SK-N-SH (cell line): ENCODE data around the gene KLHL30. TPM values are rescaled to one million over a fixed set of nuclear protein-coding genes. Genes with fewer than 3 reads are reported as not detected.

Experiments
- CTCF ChIA-PET: fragments of 300-600, 350-600 bp; formaldehyde crosslinking; extraction: SDS; loops from one replicate; lab custom pipeline; 2021; lab: Yijun Ruan, JAX
- POLR2A ChIA-PET: fragments of 350-600 bp; sonication (Branson Sonifier 250); formaldehyde crosslinking; extraction: SDS; loops from one replicate; lab custom pipeline; 2020; ENCODE audit warnings: antibody characterized with exemption, inconsistent platforms; lab: Yijun Ruan, JAX
- DNase-seq: peaks from one replicate; pipeline ENCODE4 v3.0.0; 2012
- H2AFZ ChIP-seq: fragments of 200-600 bp; sonication (generic); 2 replicates; pipeline ENCODE4 v1.8.1; 2016; ENCODE audit warnings: antibody characterized with exemption, mild to moderate bottlenecking, low read depth
- H3F3A ChIP-seq: fragments of 200-600 bp; sonication (generic); replicated peaks from 2 replicates; pipeline ENCODE3; 2016; ENCODE audit warnings: antibody characterized with exemption, mild to moderate bottlenecking; ENCODE audit not compliant: insufficient read depth
- H3K27ac ChIP-seq, 2 experiments: fragments of 200-500 bp in 1 of 2; fragments of 200-600 bp in 1 of 2; sonication (Bioruptor generic) in 1 of 2; sonication (generic), shearing (Covaris generic) in 1 of 2; 2 replicates each; pipeline versions ENCODE4 v1.5.1 to v1.6.1; 2014 to 2016; ENCODE audit warnings: low read depth in 2 of 2, inconsistent platforms in 1 of 2, low read length in 1 of 2, mild to moderate bottlenecking in 1 of 2, mixed read lengths in 1 of 2
- H3K27me3 ChIP-seq: fragments of 200-600 bp; sonication (generic), shearing (Covaris generic); 2 replicates; pipeline ENCODE4 v1.6.1; 2016; ENCODE audit warnings: mixed run types; ENCODE audit not compliant: insufficient read depth
- H3K36me3 ChIP-seq, 2 experiments: fragments of 200-500 bp in 1 of 2; fragments of 200-600 bp in 1 of 2; sonication (Bioruptor generic) in 1 of 2; sonication (generic) in 1 of 2; replicated peaks in 1 of 2; 2 replicates each; pipeline versions ENCODE3 to v1.5.1; 2014 to 2016; ENCODE audit warnings: low read length in 1 of 2, mild to moderate bottlenecking in 1 of 2; ENCODE audit not compliant: insufficient read depth in 2 of 2, control insufficient read depth in 1 of 2
- H3K4me1 ChIP-seq, 2 experiments: fragments of 200-500 bp in 1 of 2; fragments of 200-600 bp in 1 of 2; sonication (Bioruptor generic) in 1 of 2; sonication (generic), shearing (Covaris generic) in 1 of 2; 2 replicates each; pipeline versions ENCODE4 v1.5.1 to v1.6.1; 2014 to 2016; ENCODE audit warnings: low read depth in 1 of 2, low read length in 1 of 2, mixed run types in 1 of 2; ENCODE audit not compliant: insufficient read depth in 2 of 2, control insufficient read depth in 1 of 2
- H3K4me2 ChIP-seq: fragments of 200-600 bp; sonication (generic), shearing (Covaris generic); 2 replicates; pipeline ENCODE4 v1.6.1; 2017; ENCODE audit warnings: mixed run types
- H3K4me3 ChIP-seq, 2 experiments: fragments of 200-500 bp in 1 of 2; fragments of 200-600 bp in 1 of 2; sonication (Bioruptor generic) in 1 of 2; sonication (generic), shearing (Covaris generic) in 1 of 2; 2 replicates each; pipeline versions ENCODE4 v1.5.1 to v1.8.1; 2014 to 2016; ENCODE audit warnings: low read depth in 2 of 2, inconsistent platforms in 1 of 2, low read length in 1 of 2, mild to moderate bottlenecking in 1 of 2, mixed read lengths in 1 of 2, moderate library complexity in 1 of 2
- H3K79me2 ChIP-seq: fragments of 200-600 bp; sonication (generic); 2 replicates; pipeline ENCODE4 v1.8.1; 2017; ENCODE audit warnings: mild to moderate bottlenecking; ENCODE audit not compliant: insufficient read depth
- H3K9ac ChIP-seq: fragments of 200-600 bp; sonication (generic); 2 replicates; pipeline ENCODE4 v1.6.1; 2017; ENCODE audit warnings: mixed run types
- H3K9me2 ChIP-seq: fragments of 200-600 bp; sonication (generic); 2 replicates; pipeline ENCODE4 v1.6.1; 2017; ENCODE audit warnings: mixed run types
- H3K9me3 ChIP-seq: fragments of 200-600 bp; sonication (generic); 2 replicates; pipeline ENCODE4 v1.6.1; 2017; ENCODE audit warnings: mixed run types, mild to moderate bottlenecking, moderate library complexity
- H4K20me1 ChIP-seq: fragments of 200-600 bp; sonication (generic); 2 replicates; pipeline ENCODE4 v1.6.1; 2017; ENCODE audit warnings: mild to moderate bottlenecking, mixed run types; ENCODE audit not compliant: insufficient read depth
- FOXJ3 ChIP-seq: sonication (generic); formaldehyde crosslinking; IDR thresholded peaks from 2 replicates; pipeline ENCODE4 v1.5.1; 2020; ENCODE audit warnings: mild to moderate bottlenecking, missing genetic modification reagents
- FOXM1 ChIP-seq: IDR thresholded peaks from 2 replicates; pipeline ENCODE4 v1.4.0; 2012; ENCODE audit warnings: low read depth, mild to moderate bottlenecking
- JUND ChIP-seq: IDR thresholded peaks from 2 replicates; pipeline ENCODE4 v1.4.0; 2012
- MEF2A ChIP-seq: IDR thresholded peaks from 2 replicates; pipeline ENCODE4 v1.4.0; 2012; ENCODE audit warnings: low read depth, borderline replicate concordance
- MXI1 ChIP-seq: IDR thresholded peaks from 2 replicates; pipeline ENCODE4 v1.6.1; 2012; ENCODE audit warnings: mild to moderate bottlenecking, low read depth, low read length, improper control_type of control experiment
- NFIC ChIP-seq: IDR thresholded peaks from 2 replicates; pipeline ENCODE4 v1.4.0; 2012; ENCODE audit warnings: borderline replicate concordance
- NRF1 ChIP-seq: IDR thresholded peaks from 2 replicates; pipeline ENCODE4 v1.6.1; 2012; ENCODE audit warnings: low read depth, mild to moderate bottlenecking, low read length
- POLR2AphosphoS5 ChIP-seq: IDR thresholded peaks from 2 replicates; pipeline ENCODE4 v1.6.1; 2012; ENCODE audit warnings: low read depth, low read length
- RXRA ChIP-seq: IDR thresholded peaks from 2 replicates; pipeline ENCODE4 v1.4.0; 2012; ENCODE audit warnings: low read depth, mild to moderate bottlenecking, borderline replicate concordance
- SIN3A ChIP-seq: IDR thresholded peaks from 2 replicates; pipeline ENCODE4 v1.6.1; 2012; ENCODE audit warnings: low read depth, mild to moderate bottlenecking, low read length, moderate library complexity, borderline replicate concordance
- TCF12 ChIP-seq: IDR thresholded peaks from 2 replicates; pipeline ENCODE4 v1.4.0; 2012
- TEAD4 ChIP-seq: IDR thresholded peaks from 2 replicates; pipeline ENCODE4 v1.4.0; 2012; ENCODE audit warnings: mild to moderate bottlenecking, borderline replicate concordance; ENCODE audit not compliant: insufficient read depth
- YY1 ChIP-seq: IDR thresholded peaks from 2 replicates; pipeline ENCODE4 v1.4.0; 2012; ENCODE audit warnings: low read depth, mild to moderate bottlenecking
- WGBS: methylation state at CpG from one replicate; pipeline ENCODE4 v1.1.6; 2017; ENCODE audit warnings: low lambda C conversion rate; 5-methylcytosine and 5-hydroxymethylcytosine counted together
- polyA plus RNA-seq, 3 experiments: library from polyadenylated mRNA; depleted of rRNA; stranded (reverse); fragments of >200 nt; gene quantifications; 2 replicates each; pipeline ENCODE4 v1.2.3, GENCODE V29; 2012
- TF ChIP-seq, protein P1 (sequence below): IDR thresholded peaks from 2 replicates; pipeline ENCODE4 v1.6.1; 2012; ENCODE audit warnings: mild to moderate bottlenecking, low read depth, low read length, moderate library complexity

KLHL30 gene
- polyA plus RNA-seq, 1 of the 3 experiments (the other 2 are of a cell fraction), result not detected

GRCh38 chr2:238129166-238130010 lies 9.1 kb upstream of the KLHL30 start:
- DNase-seq, result no peak
- Histone ChIP-seq H3K9me3 (no peaks in the 10 kb centered on the region), H3K79me2 (no peaks in the 10 kb centered on the region), H3F3A (no peaks in the 10 kb centered on the region), H3K9me2 (no peaks in the 10 kb centered on the region), H4K20me1 (no peaks in the 10 kb centered on the region), H3K27me3 (no peaks in the 10 kb centered on the region), H3K9ac (no peak overlapping the region), H3K4me2 (no peak overlapping the region), H2AFZ (no peak overlapping the region), H3K4me1 (no peaks in the 10 kb centered on the region; a peak in 1 of 4 replicates), H3K27ac (no peak overlapping the region), H3K36me3 (no peaks in the 10 kb centered on the region), H3K4me3 (no peak overlapping the region)
- ChIA-PET POLR2A (no interaction called here), CTCF (no interaction called here)
- no peak for TF ChIP-seq NRF1
- TF ChIP-seq TCF12, result no peak
- no peak for TF ChIP-seq YY1
- 77% methylated on average over 19 of the region's 22 CpGs for WGBS

- Histone ChIP-seq H2AFZ (no peak overlapping the region), H3F3A (no peaks in the 10 kb centered on the region), H3K4me1 (no peaks in the 10 kb centered on the region; a peak in 1 of 4 replicates), H3K79me2 (no peaks in the 10 kb centered on the region), H3K27ac (no peak overlapping the region), H3K9ac (no peak overlapping the region), H3K36me3 (no peaks in the 10 kb centered on the region), H3K27me3 (no peaks in the 10 kb centered on the region), H3K4me2 (no peak overlapping the region), H3K9me2 (no peaks in the 10 kb centered on the region), H3K9me3 (no peaks in the 10 kb centered on the region), H4K20me1 (no peaks in the 10 kb centered on the region), H3K4me3 (no peak overlapping the region)
- ChIA-PET CTCF (no interaction called here), POLR2A (no interaction called here)
- TF ChIP-seq NFIC, result no peak
- no peak for DNase-seq
- WGBS, result 67% methylated on average over 17 of the region's 28 CpGs
Measured at GRCh38 chr2:238130111-238130695, 8.3 kb upstream of the KLHL30 start.

DNA sequence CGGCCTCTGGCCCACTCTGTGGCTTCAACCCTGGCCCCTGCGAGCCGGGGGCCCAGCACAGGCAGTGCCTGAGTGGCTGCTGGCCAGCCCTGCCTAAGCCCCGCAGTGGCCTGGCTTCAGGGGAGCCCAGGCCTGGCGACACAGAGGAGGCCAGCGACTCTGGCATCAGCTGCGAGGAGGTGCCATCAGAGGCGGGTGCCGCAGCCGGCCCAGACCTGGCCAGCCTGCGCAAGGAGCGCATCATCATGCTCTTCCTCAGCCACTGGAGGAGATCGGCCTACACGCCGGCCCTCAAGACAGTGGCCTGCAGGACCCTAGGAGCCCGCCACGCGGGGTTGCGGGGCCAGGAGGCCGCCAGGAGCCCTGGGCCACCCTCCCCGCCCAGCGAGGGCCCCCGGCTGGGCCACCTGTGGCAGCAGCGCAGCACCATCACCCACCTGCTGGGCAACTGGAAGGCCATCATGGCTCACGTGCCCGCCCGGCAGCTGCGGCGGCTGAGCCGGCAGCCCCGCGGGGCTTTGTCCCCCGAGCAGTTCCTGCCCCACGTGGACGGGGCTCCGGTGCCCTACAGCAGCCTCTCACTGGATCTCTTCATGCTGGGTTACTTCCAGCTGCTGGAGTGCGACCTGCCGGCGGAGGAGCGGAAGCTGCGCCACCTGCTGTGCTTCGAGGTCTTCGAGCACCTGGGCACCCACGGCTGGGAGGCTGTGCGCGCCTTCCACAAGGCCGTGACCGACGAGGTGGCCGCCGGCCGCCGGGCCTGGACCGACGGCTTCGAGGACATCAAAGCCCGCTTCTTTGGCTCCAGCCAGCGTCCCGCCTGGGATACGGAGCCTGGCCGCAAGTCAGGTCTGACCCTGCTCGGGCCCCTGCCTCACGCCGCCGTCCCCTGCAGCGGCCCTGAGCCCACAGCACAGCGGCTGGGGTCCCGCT lies 7.5 kb upstream of the KLHL30 start:
- CTCF ChIA-PET, result no interaction called here
- Histone ChIP-seq H3K36me3 (no peaks in the 10 kb centered on the region), H4K20me1 (no peaks in the 10 kb centered on the region), H3K4me1 (no peaks in the 10 kb centered on the region; a peak in 1 of 4 replicates), H2AFZ (no peak overlapping the region), H3K27me3 (no peaks in the 10 kb centered on the region), H3K9me2 (no peaks in the 10 kb centered on the region), H3K27ac (no peak overlapping the region), H3K9me3 (no peaks in the 10 kb centered on the region), H3K4me3 (no peak overlapping the region), H3F3A (no peaks in the 10 kb centered on the region), H3K9ac (no peak overlapping the region), H3K79me2 (no peaks in the 10 kb centered on the region), H3K4me2 (no peak overlapping the region)
- WGBS, result 83% methylated on average over 27 of the region's 68 CpGs
- POLR2A ChIA-PET, result no interaction called here
- DNase-seq, result no peak
- no peak for TF ChIP-seq FOXJ3
- TF ChIP-seq MEF2A, result no peak
- no peak for TF ChIP-seq MXI1
- TF ChIP-seq POLR2AphosphoS5, result no peak
- no peak for TF ChIP-seq NRF1
- no peak for TF ChIP-seq FOXM1
- TF ChIP-seq, protein P1, sequence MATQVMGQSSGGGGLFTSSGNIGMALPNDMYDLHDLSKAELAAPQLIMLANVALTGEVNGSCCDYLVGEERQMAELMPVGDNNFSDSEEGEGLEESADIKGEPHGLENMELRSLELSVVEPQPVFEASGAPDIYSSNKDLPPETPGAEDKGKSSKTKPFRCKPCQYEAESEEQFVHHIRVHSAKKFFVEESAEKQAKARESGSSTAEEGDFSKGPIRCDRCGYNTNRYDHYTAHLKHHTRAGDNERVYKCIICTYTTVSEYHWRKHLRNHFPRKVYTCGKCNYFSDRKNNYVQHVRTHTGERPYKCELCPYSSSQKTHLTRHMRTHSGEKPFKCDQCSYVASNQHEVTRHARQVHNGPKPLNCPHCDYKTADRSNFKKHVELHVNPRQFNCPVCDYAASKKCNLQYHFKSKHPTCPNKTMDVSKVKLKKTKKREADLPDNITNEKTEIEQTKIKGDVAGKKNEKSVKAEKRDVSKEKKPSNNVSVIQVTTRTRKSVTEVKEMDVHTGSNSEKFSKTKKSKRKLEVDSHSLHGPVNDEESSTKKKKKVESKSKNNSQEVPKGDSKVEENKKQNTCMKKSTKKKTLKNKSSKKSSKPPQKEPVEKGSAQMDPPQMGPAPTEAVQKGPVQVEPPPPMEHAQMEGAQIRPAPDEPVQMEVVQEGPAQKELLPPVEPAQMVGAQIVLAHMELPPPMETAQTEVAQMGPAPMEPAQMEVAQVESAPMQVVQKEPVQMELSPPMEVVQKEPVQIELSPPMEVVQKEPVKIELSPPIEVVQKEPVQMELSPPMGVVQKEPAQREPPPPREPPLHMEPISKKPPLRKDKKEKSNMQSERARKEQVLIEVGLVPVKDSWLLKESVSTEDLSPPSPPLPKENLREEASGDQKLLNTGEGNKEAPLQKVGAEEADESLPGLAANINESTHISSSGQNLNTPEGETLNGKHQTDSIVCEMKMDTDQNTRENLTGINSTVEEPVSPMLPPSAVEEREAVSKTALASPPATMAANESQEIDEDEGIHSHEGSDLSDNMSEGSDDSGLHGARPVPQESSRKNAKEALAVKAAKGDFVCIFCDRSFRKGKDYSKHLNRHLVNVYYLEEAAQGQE, result no peak
- TF ChIP-seq JUND, result no peak
- TF ChIP-seq RXRA, result no peak
- no peak for TF ChIP-seq TEAD4
- no peak for TF ChIP-seq SIN3A
